Adrenal gland (tissue), 12 donors: Measurements from ENCODE around the gene CRACR2B. TPM values are rescaled to one million over a fixed set of nuclear protein-coding genes. Genes with fewer than 3 reads are reported as not detected.

Experiments used
- DNase-seq, 7 donors: peaks; one replicate each; pipeline ENCODE4 v3.0.0-alpha.2; 2019 to 2020
- H3K27ac ChIP-seq, 5 donors: fragments of 200-600 bp; sonication (generic) in 4 of 5; 1 replicate in 3 of 5; 2 replicates in 2 of 5; pipeline versions ENCODE4 v1.5.1 to v1.8.0; 2016 to 2020; ENCODE audit warnings: mild to moderate bottlenecking in 1 of 5
- H3K27me3 ChIP-seq: fragments of 200-600 bp; 2 replicates; pipeline ENCODE4 v1.8.0; 2021
- H3K36me3 ChIP-seq, 2 donors: fragments of 200-600 bp; replicated peaks in 1 of 2; 1 replicate in 1 of 2; 2 replicates in 1 of 2; pipeline versions ENCODE4 v1.5.1 to v1.8.0; 2018 to 2022
- H3K4me1 ChIP-seq, 2 donors: fragments of 200-600 bp; replicated peaks in 1 of 2; 1 replicate in 1 of 2; 2 replicates in 1 of 2; pipeline versions ENCODE4 v1.5.1 to v1.8.0; 2018 to 2021
- H3K4me3 ChIP-seq, 4 donors: fragments of 200-600 bp; sonication (generic) in 3 of 4; one replicate each; pipeline ENCODE4 v1.5.1; 2016 to 2018
- H3K9me3 ChIP-seq, 3 donors: fragments of 200-600 bp; sonication (generic) in 1 of 3; replicated peaks in 1 of 3; 1 replicate in 2 of 3; 2 replicates in 1 of 3; pipeline versions ENCODE4 v1.5.1 to v1.8.0; 2016 to 2021
- POLR2A ChIP-seq, 2 donors: fragments of 450-650 bp; IDR thresholded peaks; one replicate each; pipeline ENCODE4 v1.6.1; 2017; ENCODE audit warnings: antibody characterized with exemption in 2 of 2, mild to moderate bottlenecking in 2 of 2, moderate library complexity in 1 of 2
- WGBS, 4 donors: extraction: QIAGEN DNeasy Blood & Tissue Kit in 2 of 4; methylation state at CpG; one replicate each; pipeline versions ENCODE4 v1.1.5 to v1.1.7; 2013 to 2017; 5-methylcytosine and 5-hydroxymethylcytosine counted together
- intact Hi-C, 2 donors: fragments of 100-400 bp; cut with DNase I; formaldehyde crosslinking; loops; one replicate each; pipeline versions ENCODE4 v1.14.1 to v1.15.0; 2022 to 2023
- polyA plus RNA-seq, 3 donors: library from polyadenylated mRNA; stranded (reverse); fragments of 200-250 nt in 2 of 3; fragments of 350-450 nt in 1 of 3; fragmentation: Illumina TruSeq in 1 of 3; extraction: RNeasy Lipid Tissue Mini Kit (QIAGEN cat#74804) in 1 of 3; gene quantifications; one replicate each; pipeline ENCODE4 v1.2.3, GENCODE V29; 2013 to 2014
- total RNA-seq, 9 donors: library from RNA; depleted of rRNA in 4 of 9; stranded (reverse); fragments of >200 nt in 4 of 9; fragments of 120-200 nt in 1 of 9; fragmentation: NEBNext Ultra II Directional in 1 of 9; extraction: Animal tissue kit (Norgen Biotek cat#: 25700) in 1 of 9; gene quantifications; one replicate each; pipeline versions ENCODE4 v1.1.0 to v1.2.4, GENCODE V29; 2013 to 2023
- TF ChIP-seq, protein P1 (sequence below), 6 experiments: fragments of 450-650 bp in 4 of 6; fragments of 200-600 bp in 2 of 6; sonication (generic) in 1 of 6; IDR thresholded peaks; 1 replicate in 5 of 6; 2 replicates in 1 of 6; pipeline versions ENCODE4 v1.5.1 to v1.8.0; 2016 to 2021; ENCODE audit warnings: antibody characterized with exemption in 6 of 6, mild to moderate bottlenecking in 2 of 6, moderate library complexity in 1 of 6
- donor health status: healthy with polysubstance abuse.
- donor health status: Bipolar disorder and iron deficiency.
- donor health status: DM: yes; HTN: yes; CAD: no.
- donor health status: DM: no; HTN: no; CAD: no.
- donor health status: DM: no; HTN: no; CAD: no.
- donor health status: DM: yes; HTN: yes; CAD: no.

Gene CRACR2B
- total and polyA plus RNA-seq, 12 donors, result 1.0 to 91.3 (median 15.6) TPM

DNA sequence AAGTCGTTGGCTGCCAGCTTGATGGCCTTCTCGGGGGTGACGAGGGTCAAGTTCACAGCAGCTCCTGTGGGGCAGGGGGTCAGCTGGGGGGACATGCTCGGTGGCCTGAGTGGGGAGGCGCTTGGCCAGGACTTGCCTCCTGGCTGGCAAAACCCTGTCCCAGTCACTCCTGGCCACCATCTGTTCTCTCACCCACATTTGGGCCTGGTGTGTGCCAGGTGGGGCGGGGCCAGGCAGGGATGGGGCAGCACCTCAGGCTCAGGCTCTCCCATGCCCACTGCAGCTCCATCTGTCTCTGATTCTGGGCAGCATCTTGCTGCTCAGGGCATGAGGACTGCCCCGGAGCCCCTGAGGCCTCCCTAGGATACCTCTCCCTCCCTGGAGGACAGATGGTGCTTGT lies 34.2 kb upstream of the CRACR2B start:
- DNase-seq, result no peak
- H3K4me3 ChIP-seq, result no peak overlapping the region
- intact Hi-C loops, result no loop called here
- peaks cover 20 to 26% of the 10 kb centered on the region in 2 donors for H3K4me1 ChIP-seq
- peaks cover 0 to 6% of the 10 kb centered on the region in 2 donors for H3K36me3 ChIP-seq
- no peak overlapping the region for H3K27ac ChIP-seq
- no peaks in the 10 kb centered on the region for H3K9me3 ChIP-seq
- TF ChIP-seq, protein P1, sequence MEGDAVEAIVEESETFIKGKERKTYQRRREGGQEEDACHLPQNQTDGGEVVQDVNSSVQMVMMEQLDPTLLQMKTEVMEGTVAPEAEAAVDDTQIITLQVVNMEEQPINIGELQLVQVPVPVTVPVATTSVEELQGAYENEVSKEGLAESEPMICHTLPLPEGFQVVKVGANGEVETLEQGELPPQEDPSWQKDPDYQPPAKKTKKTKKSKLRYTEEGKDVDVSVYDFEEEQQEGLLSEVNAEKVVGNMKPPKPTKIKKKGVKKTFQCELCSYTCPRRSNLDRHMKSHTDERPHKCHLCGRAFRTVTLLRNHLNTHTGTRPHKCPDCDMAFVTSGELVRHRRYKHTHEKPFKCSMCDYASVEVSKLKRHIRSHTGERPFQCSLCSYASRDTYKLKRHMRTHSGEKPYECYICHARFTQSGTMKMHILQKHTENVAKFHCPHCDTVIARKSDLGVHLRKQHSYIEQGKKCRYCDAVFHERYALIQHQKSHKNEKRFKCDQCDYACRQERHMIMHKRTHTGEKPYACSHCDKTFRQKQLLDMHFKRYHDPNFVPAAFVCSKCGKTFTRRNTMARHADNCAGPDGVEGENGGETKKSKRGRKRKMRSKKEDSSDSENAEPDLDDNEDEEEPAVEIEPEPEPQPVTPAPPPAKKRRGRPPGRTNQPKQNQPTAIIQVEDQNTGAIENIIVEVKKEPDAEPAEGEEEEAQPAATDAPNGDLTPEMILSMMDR (IDR thresholded peaks at IDR 0.05), result no peak
- peaks cover 8% of the 10 kb centered on the region for H3K27me3 ChIP-seq
- 79 to 92% (median 86%) methylated on average over 2 to 7 of the region's 7 CpGs for WGBS, 4 donors

DNA sequence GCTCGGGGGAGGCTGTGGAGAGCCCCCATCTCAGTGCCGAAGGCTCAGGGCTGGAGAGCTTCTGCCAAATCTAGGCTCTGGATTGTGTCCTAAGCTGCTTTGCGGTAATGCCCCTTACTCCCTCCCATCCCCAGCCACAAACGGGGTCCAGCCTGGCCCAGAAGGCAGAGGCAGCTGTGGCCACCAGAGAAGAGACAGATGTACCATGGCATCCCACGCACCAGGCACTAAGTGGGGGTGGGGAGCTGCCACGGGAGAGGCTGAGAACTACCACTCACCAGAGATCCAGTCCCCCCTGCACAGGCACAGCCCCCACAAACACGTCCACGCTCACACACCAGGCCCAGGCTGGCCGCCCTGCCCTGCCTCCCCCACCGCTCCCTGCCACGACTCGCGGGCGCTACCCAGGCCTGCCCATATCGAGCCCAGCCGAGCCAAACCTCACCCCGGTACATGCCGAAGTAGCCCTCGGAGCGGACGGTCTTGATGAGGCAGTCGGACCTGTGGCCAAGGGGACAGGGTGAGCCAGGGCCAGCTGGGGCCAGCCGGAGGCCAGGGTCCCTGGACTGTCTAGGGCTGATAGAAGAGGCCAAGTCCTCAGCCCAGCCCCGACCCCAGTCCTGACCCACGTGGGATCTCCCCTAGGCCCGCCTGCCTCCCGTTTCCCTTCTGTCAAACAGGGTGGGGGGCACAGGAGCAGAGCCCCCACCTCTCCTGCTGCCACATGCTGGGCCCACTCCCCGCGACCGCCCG lies 33.5 kb upstream of the CRACR2B start:
- 89 to 92% (median 91%) methylated on average over 7 to 31 of the region's 31 CpGs for WGBS, 4 donors
- Histone ChIP-seq H3K27me3 (peaks cover 8% of the 10 kb centered on the region), H3K4me1 (peaks cover 20 to 27% of the 10 kb centered on the region in 2 donors), H3K4me3 (no peak overlapping the region), H3K36me3 (peaks cover 0 to 10% of the 10 kb centered on the region in 2 donors), H3K27ac (no peak overlapping the region), H3K9me3 (no peaks in the 10 kb centered on the region)
- no peak for TF ChIP-seq POLR2A (IDR thresholded peaks at IDR 0.05)
- TF ChIP-seq, protein P1 (IDR thresholded peaks at IDR 0.05), result no peak
- DNase-seq, result no peak
- intact Hi-C loops, result no loop called here

DNA sequence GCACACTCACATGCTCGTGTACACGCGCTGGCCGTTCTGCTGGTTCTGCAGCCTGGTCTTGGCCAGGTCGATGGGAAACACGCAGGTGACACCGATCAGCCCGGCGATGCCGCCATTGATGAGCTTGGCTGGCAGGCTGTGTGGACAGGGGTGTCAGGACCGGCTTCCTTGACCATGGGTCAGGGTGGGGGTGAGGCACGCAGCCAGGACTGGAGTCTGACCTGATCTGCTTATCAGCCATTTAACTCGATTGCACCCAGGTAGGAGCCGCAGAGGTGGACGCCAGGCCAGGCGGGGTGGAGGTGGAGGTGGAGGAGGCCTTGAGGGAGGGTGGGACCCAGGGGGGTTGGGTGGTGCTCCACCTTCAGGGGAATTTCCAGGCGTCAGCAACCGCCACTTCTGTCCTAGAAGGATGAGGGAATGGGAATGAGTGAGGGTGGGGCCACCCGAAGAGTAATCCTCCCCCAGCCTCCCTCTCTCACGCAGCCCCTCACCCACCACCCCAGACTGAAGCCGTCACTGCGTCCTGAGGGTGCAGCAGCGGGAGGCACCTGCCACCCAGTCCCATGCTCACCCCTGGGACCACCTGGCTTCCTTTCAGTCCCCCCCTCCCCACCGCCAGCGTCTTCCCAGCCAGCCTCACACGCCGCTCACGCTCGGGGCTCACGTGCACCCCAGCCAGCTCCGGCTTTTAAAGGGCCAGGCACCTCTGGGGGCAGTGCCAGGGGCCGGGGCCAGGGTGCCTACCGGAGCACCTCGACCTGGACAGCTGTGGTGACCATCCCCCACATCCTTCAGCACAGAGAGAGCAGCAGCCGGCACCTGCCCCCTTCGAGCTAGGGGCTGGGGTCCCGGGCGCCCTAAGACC lies 32.7 kb upstream of the CRACR2B start:
- peak overlapping the region in 2 of 4 donors; percentile 65 to 88 for H3K4me3 ChIP-seq
- WGBS, 4 donors, result 45 to 67% (median 51%) methylated on average over 26 to 38 of the region's 38 CpGs

More for the DNA sequence above, 32.7 kb upstream of the CRACR2B start:
- no peak for TF ChIP-seq POLR2A (IDR thresholded peaks at IDR 0.05)
- TF ChIP-seq, protein P1 (IDR thresholded peaks at IDR 0.05), result no peak
- Histone ChIP-seq H3K4me1 (peaks cover 20 to 27% of the 10 kb centered on the region in 2 donors), H3K9me3 (no peaks in the 10 kb centered on the region), H3K36me3 (peaks cover 0 to 17% of the 10 kb centered on the region in 2 donors), H3K27ac (peak overlapping the region in 1 of 5 donors; percentile 81), H3K27me3 (peaks cover under 1% of the 10 kb centered on the region)
- DNase-seq, result peak in 1 of 7 donors; percentile 50
- intact Hi-C loops, result no loop called here
